HepG2 (cell line): ENCODE data around the gene CREBBP. TPM values are rescaled to one million over a fixed set of nuclear protein-coding genes. Genes with fewer than 3 reads are reported as not detected.

ENCODE experiments used
- ATAC-seq: fragments of 200-7000 bp; cut with Tn5 transposase; 3 replicates; pipeline ENCODE4 v1.9.1; 2020; ENCODE audit warnings: mild to moderate bottlenecking, moderate library complexity
- BruUV-seq: library from RNA; stranded (reverse); fragments of 400-500 nt; replicated peaks from 2 replicates; lab custom pipeline; 2021; lab: Mats Ljungman, UMichigan
- CTCF ChIA-PET: fragments of 300-600 bp; formaldehyde crosslinking; extraction: SDS; loops from one replicate; lab custom pipeline; 2021; ENCODE audit warnings: low total read pairs, inconsistent platforms, low intra/inter-chr PET ratio; lab: Yijun Ruan, JAX
- POLR2A ChIA-PET: fragments of 350-600 bp; sonication (Branson Sonifier 250); formaldehyde crosslinking; loops from one replicate; lab custom pipeline; 2020; ENCODE audit warnings: antibody characterized with exemption, inconsistent platforms; lab: Yijun Ruan, JAX
- DNase-seq: peaks from one replicate; pipeline ENCODE4 v3.0.0-alpha.2; 2015; ENCODE audit warnings: low spot score
- FAIRE-seq: peaks from 3 replicates; lab custom pipeline; 2011; peaks lifted over from hg19 to GRCh38; lab: Jason Lieb, UNC
- H2AFZ ChIP-seq: one replicate; pipeline ENCODE4 v1.6.1; 2011; ENCODE audit warnings: low read length, inconsistent platforms
- H3K27ac ChIP-seq: fragments of 300-600 bp; 3 replicates; pipeline ENCODE4 v1.8.0; 2011; ENCODE audit warnings: mixed run types, mild to moderate bottlenecking, mixed read lengths, low read length, inconsistent platforms; ENCODE audit not compliant: insufficient read depth; ENCODE audit errors: extremely low read length
- H3K27me3 ChIP-seq, 2 experiments: fragments of 200-600 bp in 1 of 2; 2 replicates in 1 of 2; 3 replicates in 1 of 2; pipeline versions ENCODE4 v1.6.0 to v1.8.0; 2011; ENCODE audit warnings: low read length in 2 of 2, mild to moderate bottlenecking in 2 of 2, moderate library complexity in 2 of 2, inconsistent platforms in 1 of 2; ENCODE audit not compliant: insufficient read depth in 2 of 2, control insufficient read depth in 1 of 2
- H3K36me3 ChIP-seq, 2 experiments: fragments of 200-600 bp in 1 of 2; replicated peaks in 1 of 2; 2 replicates in 1 of 2; 3 replicates in 1 of 2; pipeline versions ENCODE4 v1.5.1 to v1.8.0; 2011; ENCODE audit warnings: low read length in 2 of 2, inconsistent platforms in 1 of 2; ENCODE audit not compliant: insufficient read depth in 2 of 2, control insufficient read depth in 1 of 2
- H3K4me1 ChIP-seq: 2 replicates; pipeline ENCODE4 v1.5.1; 2012; ENCODE audit warnings: low read length, inconsistent platforms; ENCODE audit not compliant: insufficient read depth
- H3K4me2 ChIP-seq: 2 replicates; pipeline ENCODE4 v1.6.0; 2011; ENCODE audit warnings: low read depth, low read length, inconsistent platforms
- H3K4me3 ChIP-seq, 3 experiments: fragments of 200-600 bp in 1 of 3; sonication (generic), shearing (Covaris generic) in 1 of 3; replicated peaks in 1 of 3; 2 replicates each; pipeline ENCODE4 v1.5.1; 2011 to 2016; ENCODE audit warnings: low read length in 3 of 3, inconsistent platforms in 2 of 3, low read depth in 2 of 3, mild to moderate bottlenecking in 2 of 3, control low read depth in 1 of 3, mixed read lengths in 1 of 3; ENCODE audit not compliant: insufficient read depth in 1 of 3
- H3K79me2 ChIP-seq: one replicate; pipeline ENCODE4 v1.6.1; 2011; ENCODE audit warnings: low read length, inconsistent platforms; ENCODE audit not compliant: insufficient read depth
- H3K9ac ChIP-seq: 2 replicates; pipeline ENCODE4 v1.6.0; 2011; ENCODE audit warnings: mild to moderate bottlenecking, low read depth, low read length, inconsistent platforms; ENCODE audit not compliant: insufficient read depth
- H3K9me3 ChIP-seq: 2 replicates; pipeline ENCODE4 v1.5.1; 2012; ENCODE audit warnings: mild to moderate bottlenecking, low read length
- H4K20me1 ChIP-seq: 2 replicates; pipeline ENCODE4 v1.6.0; 2011; ENCODE audit warnings: inconsistent platforms, mild to moderate bottlenecking, low read length, moderate library complexity; ENCODE audit not compliant: insufficient read depth
- AGO2 ChIP-seq: fragments of 200-400 bp; formaldehyde crosslinking; optimal IDR thresholded peaks from 2 replicates; pipeline ENCODE3; 2017; ENCODE audit warnings: mild to moderate bottlenecking, low read depth, low read length, moderate library complexity
- ARID2 ChIP-seq: sonication (generic); formaldehyde crosslinking; IDR thresholded peaks from 2 replicates; pipeline ENCODE4 v1.8.1; 2022; ENCODE audit warnings: mild to moderate bottlenecking, missing genetic modification reagents, borderline replicate concordance
- ARNT2 ChIP-seq: sonication (generic); formaldehyde crosslinking; IDR thresholded peaks from 2 replicates; pipeline ENCODE4 v1.8.0; 2022; ENCODE audit warnings: mild to moderate bottlenecking, low read depth, missing genetic modification reagents, moderate library complexity
- ATM ChIP-seq: fragments of 450-650 bp; IDR thresholded peaks from 2 replicates; pipeline ENCODE4 v1.7.1; 2017; ENCODE audit warnings: mild to moderate bottlenecking, borderline replicate concordance
- CBX1 ChIP-seq: IDR thresholded peaks from one replicate; pipeline ENCODE4 v1.6.1; 2016; ENCODE audit warnings: antibody characterized with exemption, low read depth
- CENPT ChIP-seq: sonication (generic); formaldehyde crosslinking; IDR thresholded peaks from 2 replicates; pipeline ENCODE4 v1.8.0; 2022; ENCODE audit warnings: low read depth, mild to moderate bottlenecking, moderate library complexity, missing genetic modification reagents
- HCFC1 ChIP-seq: fragments of 150-350 bp; IDR thresholded peaks from 2 replicates; pipeline ENCODE4 v1.6.1; 2014; ENCODE audit warnings: low read depth, low read length
- IKZF1 ChIP-seq: fragments of 450-650 bp; IDR thresholded peaks from 2 replicates; pipeline ENCODE4 v1.7.1; 2016
- MAFG ChIP-seq: sonication (generic); formaldehyde crosslinking; IDR thresholded peaks from 2 replicates; pipeline ENCODE4 v1.5.1; 2020; ENCODE audit warnings: mild to moderate bottlenecking, missing genetic modification reagents
- SMYD3 ChIP-seq: sonication (generic); formaldehyde crosslinking; IDR thresholded peaks from 2 replicates; pipeline ENCODE4 v1.8.1; 2023; ENCODE audit warnings: mild to moderate bottlenecking, missing genetic modification reagents
- SP2 ChIP-seq: sonication (generic); formaldehyde crosslinking; IDR thresholded peaks from 2 replicates; pipeline ENCODE4 v1.5.1; 2020; ENCODE audit warnings: mild to moderate bottlenecking, missing genetic modification reagents
- ZNF234 ChIP-seq: sonication (generic); formaldehyde crosslinking; conservative IDR thresholded peaks from 2 replicates; pipeline ENCODE4 v1.5.1; 2020; ENCODE audit warnings: mild to moderate bottlenecking, missing genetic modification reagents
- ZNF296 ChIP-seq: sonication (generic); formaldehyde crosslinking; conservative IDR thresholded peaks from 2 replicates; pipeline ENCODE4 v1.5.0; 2020; ENCODE audit warnings: mild to moderate bottlenecking, missing genetic modification reagents
- ZNF546 ChIP-seq: sonication (generic); formaldehyde crosslinking; conservative IDR thresholded peaks from 2 replicates; pipeline ENCODE4 v1.8.1; 2023; ENCODE audit warnings: mild to moderate bottlenecking, missing genetic modification reagents
- WGBS: methylation state at CpG from one replicate; pipeline ENCODE4 v1.1.6; 2017; ENCODE audit warnings: low lambda C conversion rate; 5-methylcytosine and 5-hydroxymethylcytosine counted together
- in situ Hi-C: cut with HindIII; loops from 2 replicates; pipeline ENCODE4 v1.10.0; 2017; ENCODE audit warnings: low pct_unique_long_range_greater_than_20kb; ENCODE audit not compliant: extremely low pct_ligation_motif_present
- intact Hi-C: fragments of 100-400 bp; cut with micrococcal nuclease; formaldehyde crosslinking; loops from one replicate; pipeline ENCODE4 v1.10.0; 2022; ENCODE audit not compliant: unreplicated experiment
- polyA plus RNA-seq, 8 experiments: library from polyadenylated mRNA; depleted of rRNA in 3 of 8; stranded (reverse) in 7 of 8; unstranded in 1 of 8; fragments of >200 nt; fragmentation: Illumina TruSeq in 4 of 8; extraction: Trizol in 4 of 8; gene quantifications; 2 replicates each; pipeline versions ENCODE4 v1.2.1 to v1.2.3, GENCODE V29; 2011 to 2016; ENCODE audit warnings: low read depth in 4 of 8, missing spikeins in 1 of 8, mixed read lengths in 1 of 8; ENCODE audit not compliant: insufficient read depth in 1 of 8
- total RNA-seq, 5 experiments: library from RNA; depleted of rRNA; stranded (reverse); fragments of >200 nt; fragmentation: Illumina TruSeq; extraction: Trizol; gene quantifications; 2 replicates each; pipeline ENCODE4 v1.2.3, GENCODE V29; 2016; ENCODE audit warnings: low read depth in 1 of 5
- TF ChIP-seq, protein P1 (sequence below): sonication (generic); formaldehyde crosslinking; conservative IDR thresholded peaks from 2 replicates; pipeline ENCODE4 v1.5.0; 2020; ENCODE audit warnings: missing genetic modification reagents
- TF ChIP-seq, protein P2 (sequence below): sonication (generic); formaldehyde crosslinking; IDR thresholded peaks from 2 replicates; pipeline ENCODE4 v1.5.0; 2020; ENCODE audit warnings: mild to moderate bottlenecking, low read depth, missing genetic modification reagents, borderline replicate concordance

Gene CREBBP
- total and polyA plus RNA-seq, 2 of the 13 experiments (the other 11 are each of a cell fraction or from before 2014, with no cell fraction given): 5.3 to 10.4 TPM

DNA sequence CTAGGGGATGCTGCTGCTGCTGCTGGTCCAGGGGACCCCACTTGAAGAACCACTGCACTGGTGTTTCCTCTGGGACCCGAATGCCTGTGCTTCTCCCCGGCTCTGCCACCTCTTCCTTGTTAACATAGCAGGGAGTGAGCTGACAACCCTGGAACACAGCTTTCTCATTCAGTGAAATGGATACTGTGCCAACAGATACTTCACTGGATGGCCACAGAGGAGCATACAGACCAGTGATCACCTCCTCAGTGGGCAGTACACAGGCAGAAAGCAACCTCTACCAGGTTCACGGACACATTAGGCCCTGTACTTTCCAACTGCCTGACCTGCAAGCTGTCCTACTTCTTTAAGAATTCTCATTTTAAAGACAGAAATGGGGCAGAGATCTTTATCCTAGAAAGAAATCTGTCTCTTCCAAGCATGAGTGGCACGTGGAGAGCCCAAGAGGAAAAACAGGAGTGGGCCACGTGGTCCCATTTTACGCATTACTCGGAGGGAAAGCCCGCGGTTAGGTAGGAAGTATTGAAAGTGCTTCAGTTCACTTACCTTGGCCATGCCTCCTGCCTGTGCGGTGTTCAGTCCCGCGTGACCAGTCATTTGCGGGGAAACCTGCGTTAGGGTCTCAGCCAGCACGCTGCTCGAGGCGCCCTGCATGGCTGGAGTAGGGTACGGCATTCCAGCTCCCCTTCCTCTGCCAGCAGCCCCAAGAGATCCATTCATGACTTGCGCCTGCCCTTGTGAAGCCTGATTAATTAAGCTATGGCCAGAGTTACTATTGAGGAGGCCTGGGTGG lies 30.6 kb downstream of the CREBBP start:
- POLR2A ChIA-PET: no interaction called here
- Histone ChIP-seq H3K27ac (no peak overlapping the region), H3K9ac (no peak overlapping the region), H2AFZ (no peak overlapping the region), H4K20me1 (peaks cover 33% of the 10 kb centered on the region), H3K9me3 (no peaks in the 10 kb centered on the region), H3K4me2 (no peak overlapping the region), H3K79me2 (peaks cover 81% of the 10 kb centered on the region), H3K4me3 (no peak overlapping the region), H3K36me3 (peaks cover 12 to 41% of the 10 kb centered on the region in 2 experiments), H3K4me1 (peaks cover 12% of the 10 kb centered on the region), H3K27me3 (no peaks in the 10 kb centered on the region)
- CTCF ChIA-PET: no interaction called here
- no peak for FAIRE-seq
- TF ChIP-seq ARNT2 (CRISPR knock-in tag) (no peak), CENPT (CRISPR knock-in tag) (no peak), ZNF546 (CRISPR knock-in tag) (no peak), ZNF234 (CRISPR knock-in tag) (no peak), MAFG (no peak), IKZF1 (no peak), ZNF296 (CRISPR knock-in tag) (no peak), ATM (no peak), SP2 (CRISPR knock-in tag) (no peak), HCFC1 (no peak), ARID2 (CRISPR knock-in tag) (no peak), CBX1 (no peak), SMYD3 (no peak), AGO2 (no peak)
- TF ChIP-seq, protein P1, sequence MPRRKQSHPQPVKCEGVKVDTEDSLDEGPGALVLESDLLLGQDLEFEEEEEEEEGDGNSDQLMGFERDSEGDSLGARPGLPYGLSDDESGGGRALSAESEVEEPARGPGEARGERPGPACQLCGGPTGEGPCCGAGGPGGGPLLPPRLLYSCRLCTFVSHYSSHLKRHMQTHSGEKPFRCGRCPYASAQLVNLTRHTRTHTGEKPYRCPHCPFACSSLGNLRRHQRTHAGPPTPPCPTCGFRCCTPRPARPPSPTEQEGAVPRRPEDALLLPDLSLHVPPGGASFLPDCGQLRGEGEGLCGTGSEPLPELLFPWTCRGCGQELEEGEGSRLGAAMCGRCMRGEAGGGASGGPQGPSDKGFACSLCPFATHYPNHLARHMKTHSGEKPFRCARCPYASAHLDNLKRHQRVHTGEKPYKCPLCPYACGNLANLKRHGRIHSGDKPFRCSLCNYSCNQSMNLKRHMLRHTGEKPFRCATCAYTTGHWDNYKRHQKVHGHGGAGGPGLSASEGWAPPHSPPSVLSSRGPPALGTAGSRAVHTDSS (CRISPR knock-in tag): no peak
- TF ChIP-seq, protein P2, sequence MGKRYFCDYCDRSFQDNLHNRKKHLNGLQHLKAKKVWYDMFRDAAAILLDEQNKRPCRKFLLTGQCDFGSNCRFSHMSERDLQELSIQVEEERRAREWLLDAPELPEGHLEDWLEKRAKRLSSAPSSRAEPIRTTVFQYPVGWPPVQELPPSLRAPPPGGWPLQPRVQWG (CRISPR knock-in tag): no peak
- ATAC-seq: no peak
- no peak for DNase-seq
- intact Hi-C loops: no loop called here
- in situ Hi-C loops: no loop called here
- BruUV-seq: no TSS peak
- WGBS: 97% methylated on average over 17 of the region's 19 CpGs
